HFFc6 (cell line): Measurements from ENCODE around the gene ONECUT2. TPM values are rescaled to one million over a fixed set of nuclear protein-coding genes. Genes with fewer than 3 reads are reported as not detected.
"Not testable (repeated sequence)": the region's sequence is repeated elsewhere in the genome, so short reads cannot be mapped to it uniquely, and the experiment has no call there.

Experiments used
- DNase-seq: peaks from one replicate; pipeline ENCODE4 v3.0.0-alpha.2; 2018
- H3K27ac Mint-ChIP-seq: 2 replicates; pipeline ENCODE4 v1.8.0; 2020; ENCODE audit warnings: mild to moderate bottlenecking, mixed read lengths
- H3K27me3 Mint-ChIP-seq: 2 replicates; pipeline ENCODE4 v1.8.0; 2021; ENCODE audit warnings: mild to moderate bottlenecking, moderate library complexity, mixed read lengths; ENCODE audit not compliant: insufficient read depth
- H3K36me3 Mint-ChIP-seq: 2 replicates; pipeline ENCODE4 v1.8.0; 2021; ENCODE audit warnings: low read depth, mixed read lengths
- H3K4me1 Mint-ChIP-seq: 2 replicates; pipeline ENCODE4 v1.8.0; 2020; ENCODE audit warnings: low read depth, mixed read lengths
- H3K4me3 Mint-ChIP-seq: 2 replicates; pipeline ENCODE4 v1.8.0; 2020; ENCODE audit warnings: mild to moderate bottlenecking, moderate library complexity, mixed read lengths
- H3K9me3 Mint-ChIP-seq: 2 replicates; pipeline ENCODE4 v1.8.0; 2020; ENCODE audit warnings: mild to moderate bottlenecking, mixed read lengths
- CTCF ChIP-seq: fragments of 200-600 bp; sonication (generic); IDR thresholded peaks from 2 replicates; pipeline ENCODE4 v1.5.0; 2021; ENCODE audit warnings: antibody characterized with exemption, mild to moderate bottlenecking
- long read RNA-seq: library from polyadenylated mRNA; unstranded; transcript quantifications from one replicate; pipeline ENCODE4 v2.0.0, GENCODE V29; 2019
- total RNA-seq, 6 experiments: library from RNA; stranded (reverse); fragmentation: NEBNext Ultra II Directional; extraction: Animal tissue kit (Norgen Biotek cat#: 25700); gene quantifications; 2 replicates in 1 of 6; 3 replicates in 5 of 6; pipeline ENCODE4 v1.2.3, GENCODE V29; 2021

Gene ONECUT2
- under 1 TPM; 0.10 to 0.40 (median 0.18) TPM for total RNA-seq
- long read RNA-seq: 0 reads

DNA sequence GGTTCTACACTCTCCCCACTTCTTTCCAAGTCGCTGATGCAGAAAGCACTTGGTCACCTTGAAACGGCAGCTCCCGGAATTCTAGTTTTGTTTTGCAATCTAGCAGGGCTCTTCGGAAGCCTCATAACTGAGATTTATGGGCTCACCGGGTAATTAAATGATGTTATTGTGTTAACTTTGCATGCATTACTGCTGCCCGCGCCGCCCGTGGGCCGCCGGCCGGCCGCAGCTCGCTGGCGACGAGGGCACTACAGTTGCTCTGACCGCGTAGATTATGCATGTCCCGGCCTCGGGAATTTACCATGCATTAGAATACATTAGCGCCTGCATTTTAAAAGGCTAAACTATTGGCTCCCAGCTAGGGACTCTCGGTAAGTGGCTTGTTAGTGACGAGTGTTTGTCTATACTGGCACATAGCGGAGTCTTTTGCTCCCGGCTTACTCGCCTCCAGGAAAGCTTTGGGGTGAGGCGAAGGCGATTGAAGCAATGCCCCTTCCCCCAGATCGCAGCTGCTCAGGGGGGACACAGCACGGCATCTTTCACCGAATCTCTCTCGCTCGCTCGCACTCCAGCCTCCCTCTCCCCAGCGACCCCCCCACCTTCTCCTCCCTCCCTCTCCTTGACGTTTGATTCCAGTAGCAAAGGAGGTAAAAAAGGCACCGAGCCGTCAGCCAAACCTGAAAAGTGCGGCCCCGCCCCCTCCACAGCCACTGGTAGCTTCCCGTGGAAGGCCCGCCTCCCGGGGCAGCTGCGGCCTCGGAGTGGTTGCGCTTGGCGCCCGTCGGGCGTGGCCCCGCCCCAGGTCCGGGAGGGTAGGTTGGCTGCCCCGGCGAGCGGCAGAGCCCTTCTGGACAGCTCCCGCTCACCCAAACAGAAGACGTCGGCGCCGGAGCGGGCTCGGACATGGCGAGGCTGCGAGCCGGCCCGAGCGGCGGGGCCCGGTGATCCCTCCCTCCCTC lies at the start of gene ONECUT2:
TSS of gene ONECUT2 (plus strand) at position 839 of the 959 bp plus-strand sequence. CDS start 343 bp downstream, outside the sequence.
- peaks cover 81% of the 10 kb centered on the region for H3K27me3 Mint-ChIP-seq
- peak; percentile 91 for DNase-seq
- peaks cover 42% of the 10 kb centered on the region for H3K4me1 Mint-ChIP-seq
- TF ChIP-seq CTCF: no peak
- H3K9me3 Mint-ChIP-seq: no peaks in the 10 kb centered on the region
- H3K27ac Mint-ChIP-seq: no peak within 1 kb of the TSS
- H3K36me3 Mint-ChIP-seq: peaks cover 6% of the 10 kb centered on the region
- H3K4me3 Mint-ChIP-seq: peak within 1 kb of the TSS; percentile 86

DNA sequence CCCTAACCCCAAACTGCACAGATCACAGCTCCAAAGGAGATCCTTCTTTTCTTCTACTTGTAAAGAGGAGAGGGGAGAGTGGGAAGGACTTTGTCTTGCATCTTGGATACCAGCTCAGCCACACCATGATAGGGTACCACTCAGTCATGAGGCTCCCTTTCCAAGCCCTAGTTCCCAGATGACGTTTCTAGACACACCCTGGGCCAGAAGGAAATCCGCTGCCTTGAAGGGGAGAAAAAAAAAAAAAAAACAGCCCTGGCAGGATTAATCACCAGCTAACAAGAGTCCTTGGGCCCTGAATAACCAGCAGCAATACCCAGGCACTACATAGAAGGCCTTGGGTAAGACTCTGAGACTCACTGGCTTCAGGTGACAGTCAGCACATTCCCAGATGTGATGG lies 45.9 kb upstream of the ONECUT2 start:
- Mint-ChIP-seq H3K4me1 (no peaks in the 10 kb centered on the region), H3K9me3 (no peaks in the 10 kb centered on the region), H3K36me3 (no peaks in the 10 kb centered on the region), H3K27me3 (no peaks in the 10 kb centered on the region; the same call in 1 of the 2 replicates), H3K27ac (no peak overlapping the region), H3K4me3 (no peak overlapping the region)
- no peak for DNase-seq
- TF ChIP-seq CTCF: no peak

DNA sequence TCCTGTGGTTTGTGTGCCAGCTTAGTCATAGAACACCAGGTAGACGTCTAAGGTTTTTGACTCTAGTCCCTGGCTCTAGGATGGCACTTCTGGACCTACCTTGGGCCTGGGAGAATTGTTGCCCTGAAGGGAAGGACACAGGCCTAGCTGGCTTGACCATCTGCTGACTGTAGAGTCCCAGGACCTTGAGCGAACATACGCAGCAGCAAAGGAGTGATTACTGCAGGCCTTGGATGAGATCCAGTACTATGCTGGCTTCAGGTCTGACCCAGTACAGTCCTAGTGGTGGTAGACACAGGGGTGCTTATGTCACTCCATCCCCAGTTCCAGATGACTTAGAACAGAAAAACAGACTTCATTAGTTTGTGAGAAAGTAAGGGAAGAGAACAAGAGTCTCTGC lies 45.1 kb upstream of the ONECUT2 start:
- Mint-ChIP-seq H3K9me3 (peaks cover 6% of the 10 kb centered on the region), H3K4me1 (no peaks in the 10 kb centered on the region), H3K27ac (no peak overlapping the region), H3K36me3 (no peaks in the 10 kb centered on the region), H3K27me3 (no peaks in the 10 kb centered on the region; the same call in 1 of the 2 replicates), H3K4me3 (no peak overlapping the region)
- TF ChIP-seq CTCF: no peak
- DNase-seq: no peak

DNA sequence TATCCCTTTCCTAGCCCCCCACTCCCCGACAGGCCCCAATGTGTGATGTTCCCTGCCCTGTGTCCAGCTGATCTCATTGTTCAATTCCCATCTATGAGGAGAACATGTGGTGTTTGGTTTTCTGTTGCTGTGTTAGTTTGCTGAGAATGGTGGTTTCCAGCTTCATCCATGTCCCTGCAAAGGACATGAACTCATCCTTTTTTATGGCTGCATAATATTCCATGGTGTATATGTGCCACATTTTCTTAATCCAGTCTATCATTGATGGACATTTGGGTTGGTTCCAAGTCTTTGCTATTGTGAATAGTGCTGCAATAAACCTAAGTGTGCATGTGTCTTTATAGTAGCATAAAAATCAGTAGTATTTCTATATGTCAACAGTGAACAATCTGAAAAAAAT lies 40.4 kb upstream of the ONECUT2 start:
- DNase-seq, H3K9me3 Mint-ChIP-seq, H3K27ac Mint-ChIP-seq, H3K36me3 Mint-ChIP-seq, H3K4me3 Mint-ChIP-seq, H3K27me3 Mint-ChIP-seq, H3K4me1 Mint-ChIP-seq: not testable (repeated sequence)

GRCh38 chr18:57396831-57397230 lies 38.3 kb upstream of the ONECUT2 start:
- not testable (repeated sequence) for H3K4me3 Mint-ChIP-seq, H3K4me1 Mint-ChIP-seq, H3K9me3 Mint-ChIP-seq, H3K27ac Mint-ChIP-seq, H3K27me3 Mint-ChIP-seq, H3K36me3 Mint-ChIP-seq, DNase-seq

DNA sequence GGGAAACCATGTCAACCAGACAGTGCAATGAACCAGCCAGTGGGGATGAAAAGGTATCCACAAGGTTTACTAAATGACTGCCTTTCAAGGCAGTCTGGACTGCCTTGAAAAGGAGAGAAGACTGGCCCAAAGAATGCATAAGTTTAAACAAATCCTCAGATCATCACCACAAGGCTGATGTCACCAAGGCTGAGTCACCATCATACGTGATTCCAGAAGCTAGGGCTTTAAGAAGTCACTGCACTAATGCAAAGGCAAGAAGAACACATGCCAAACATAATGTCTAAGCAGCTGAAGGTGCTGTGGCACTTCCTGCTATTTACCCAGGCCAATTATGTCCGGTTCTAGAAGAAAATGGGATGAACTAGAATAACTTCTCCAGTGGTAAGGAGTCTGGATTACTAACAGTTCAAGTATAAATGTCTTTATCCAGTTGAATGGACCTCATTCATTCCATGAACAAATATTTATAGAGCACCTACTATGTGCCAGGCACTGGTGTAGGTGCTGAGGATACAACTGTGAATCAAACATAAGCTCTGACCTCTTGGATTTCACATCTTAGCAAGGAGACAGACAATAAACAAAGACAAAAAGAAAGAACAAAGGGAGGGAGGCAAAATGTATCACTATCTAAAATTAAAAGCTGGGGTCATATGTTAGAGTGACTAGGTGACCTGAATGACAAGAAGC lies 37.6 kb upstream of the ONECUT2 start:
- Mint-ChIP-seq H3K36me3 (no peaks in the 10 kb centered on the region), H3K27ac (no peak overlapping the region), H3K4me3 (no peak overlapping the region), H3K27me3 (peaks cover 2% of the 10 kb centered on the region; the same call in 1 of the 2 replicates), H3K4me1 (peaks cover 8% of the 10 kb centered on the region; the same call in 1 of the 2 replicates), H3K9me3 (peaks cover 8% of the 10 kb centered on the region)
- TF ChIP-seq CTCF: no peak
- DNase-seq: peak; percentile 66
